ENCODE data around the gene DENND4B. TPM values are rescaled to one million over a fixed set of nuclear protein-coding genes. Genes with fewer than 3 reads are reported as not detected.

DENND4B gene
- total and polyA plus RNA-seq, 9 of the 15 experiments (the other 6 are each of a cell fraction or from before 2014, with no cell fraction given): 9.5 to 80.5 (median 23.1) TPM

GRCh38 chr1:153976819-153977249 is 30.3 kb upstream of the DENND4B start:
- intact Hi-C loops (cut with micrococcal nuclease) (no loop called here), in situ Hi-C loops (cut with MboI) (no loop called here)
- FAIRE-seq (no peak), ATAC-seq (no peak; the same call in 2 of the 3 replicates), DNase-seq (ENCODE audit: extremely low read depth in 1 of 4, low spot score in 3 of 4) (peak; percentile 61 to 71 (median 66))
- Histone ChIP-seq H3K27ac (ENCODE audit: extremely low read depth, low read depth, low read length) (peak overlapping the region; percentile 91), H3K9me1 (ENCODE audit: control insufficient read depth, insufficient read depth, low read length) (no peaks in the 10 kb centered on the region), H3K9ac (ENCODE audit: insufficient read depth in 1 of 2, low read depth in 2 of 2, low read length in 2 of 2) (peak overlapping the region; percentile 98 to 100), H3K4me2 (ENCODE audit: insufficient read depth, low read length) (peak overlapping the region; percentile 99), H3K36me3 (ENCODE audit: control insufficient read depth, insufficient read depth, low read length) (peaks cover 37% of the 10 kb centered on the region), H3K4me1 (replicated peaks in 1 of 2; ENCODE audit: control insufficient read depth in 2 of 2, insufficient read depth in 2 of 2, low read length in 2 of 2) (peaks cover 13 to 17% of the 10 kb centered on the region in 2 experiments; a peak in 4 of 5 replicates), H3K79me2 (ENCODE audit: control insufficient read depth, insufficient read depth, low read length) (peaks cover 42% of the 10 kb centered on the region), H3K4me3 (peak overlapping the region; percentile 84), H3K27me3 (ENCODE audit: control insufficient read depth in 2 of 2, insufficient read depth in 2 of 2, low read length in 2 of 2) (no peaks in the 10 kb centered on the region), H3K9me3 (replicated peaks; ENCODE audit: control insufficient read depth, insufficient read depth, low read depth, low read length) (no peaks in the 10 kb centered on the region), H2AFZ (ENCODE audit: low read depth, low read length) (peak overlapping the region; percentile 89), H4K20me1 (replicated peaks; ENCODE audit: control insufficient read depth, insufficient read depth, low read length) (no peaks in the 10 kb centered on the region)
- no TSS peak for BruUV-seq (replicated peaks)
- ChIA-PET CTCF (ENCODE audit: low intra/inter-chr PET ratio) (no interaction called here), POLR2A (interaction anchor here (0.8 to 7.1 kb wide), 12 partner anchors 9 to 310 kb away, joined by 3 to 104 read pairs (median 7); partner anchors contain the start of genes CREB3L4, CRTC2, DENND4B and RAB13)
- WGBS (ENCODE audit: insufficient coverage, low coverage, missing lambda C conversion rate): 1% methylated on average over 13 of the region's 16 CpGs
- 0 out of 2 replicates have a peak, but pooled peaks have one; percentile 11 for TF ChIP-seq ZNF175 (CRISPR knock-in tag; IDR thresholded peaks at IDR 0.05; ENCODE audit: low read depth)
- 0 out of 2 replicates have a peak, but pooled peaks have one; percentile 32 for TF ChIP-seq MYC (IDR thresholded peaks at IDR 0.05; ENCODE audit: low read depth, low read length)
- TF ChIP-seq MYC (CRISPR knock-in tag; IDR thresholded peaks at IDR 0.05; ENCODE audit: borderline replicate concordance, low read depth): peak; percentile 81; the same call in 1 of the 2 replicates
- peak; percentile 9; the same call in 1 of the 2 replicates for TF ChIP-seq SP1 (CRISPR knock-in tag; IDR thresholded peaks at IDR 0.05)
- TF ChIP-seq, protein P1, sequence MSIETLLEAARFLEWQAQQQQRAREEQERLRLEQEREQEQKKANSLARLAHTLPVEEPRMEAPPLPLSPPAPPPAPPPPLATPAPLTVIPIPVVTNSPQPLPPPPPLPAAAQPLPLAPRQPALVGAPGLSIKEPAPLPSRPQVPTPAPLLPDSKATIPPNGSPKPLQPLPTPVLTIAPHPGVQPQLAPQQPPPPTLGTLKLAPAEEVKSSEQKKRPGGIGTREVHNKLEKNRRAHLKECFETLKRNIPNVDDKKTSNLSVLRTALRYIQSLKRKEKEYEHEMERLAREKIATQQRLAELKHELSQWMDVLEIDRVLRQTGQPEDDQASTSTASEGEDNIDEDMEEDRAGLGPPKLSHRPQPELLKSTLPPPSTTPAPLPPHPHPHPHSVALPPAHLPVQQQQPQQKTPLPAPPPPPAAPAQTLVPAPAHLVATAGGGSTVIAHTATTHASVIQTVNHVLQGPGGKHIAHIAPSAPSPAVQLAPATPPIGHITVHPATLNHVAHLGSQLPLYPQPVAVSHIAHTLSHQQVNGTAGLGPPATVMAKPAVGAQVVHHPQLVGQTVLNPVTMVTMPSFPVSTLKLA (conservative IDR thresholded peaks at IDR 0.05): peak in 1 of 2 experiments; percentile 53; a peak in 2 of 4 replicates
- TF ChIP-seq ZBTB34 (CRISPR knock-in tag; IDR thresholded peaks at IDR 0.05): no peak
- peak; percentile 40; the same call in 1 of the 2 replicates for TF ChIP-seq RNF2 (IDR thresholded peaks at IDR 0.05)
- TF ChIP-seq, protein P2, sequence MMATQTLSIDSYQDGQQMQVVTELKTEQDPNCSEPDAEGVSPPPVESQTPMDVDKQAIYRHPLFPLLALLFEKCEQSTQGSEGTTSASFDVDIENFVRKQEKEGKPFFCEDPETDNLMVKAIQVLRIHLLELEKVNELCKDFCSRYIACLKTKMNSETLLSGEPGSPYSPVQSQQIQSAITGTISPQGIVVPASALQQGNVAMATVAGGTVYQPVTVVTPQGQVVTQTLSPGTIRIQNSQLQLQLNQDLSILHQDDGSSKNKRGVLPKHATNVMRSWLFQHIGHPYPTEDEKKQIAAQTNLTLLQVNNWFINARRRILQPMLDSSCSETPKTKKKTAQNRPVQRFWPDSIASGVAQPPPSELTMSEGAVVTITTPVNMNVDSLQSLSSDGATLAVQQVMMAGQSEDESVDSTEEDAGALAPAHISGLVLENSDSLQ (IDR thresholded peaks at IDR 0.05): 0 out of 2 replicates have a peak, but pooled peaks have one; percentile 15
- 0 out of 2 replicates have a peak, but pooled peaks have one; percentile 52 for TF ChIP-seq KAT7 (CRISPR knock-in tag; IDR thresholded peaks at IDR 0.05; ENCODE audit: borderline replicate concordance)
- TF ChIP-seq YY1 (IDR thresholded peaks at IDR 0.05; ENCODE audit: borderline replicate concordance in 1 of 3, control insufficient read depth in 1 of 3, extremely low read depth in 1 of 3, insufficient read depth in 3 of 3, insufficient read length in 1 of 3, insufficient replicate concordance in 2 of 3, low read depth in 1 of 3, low read length in 2 of 3): peak in 2 of 3 experiments; percentile 28 to 38
- TF ChIP-seq, protein P3, sequence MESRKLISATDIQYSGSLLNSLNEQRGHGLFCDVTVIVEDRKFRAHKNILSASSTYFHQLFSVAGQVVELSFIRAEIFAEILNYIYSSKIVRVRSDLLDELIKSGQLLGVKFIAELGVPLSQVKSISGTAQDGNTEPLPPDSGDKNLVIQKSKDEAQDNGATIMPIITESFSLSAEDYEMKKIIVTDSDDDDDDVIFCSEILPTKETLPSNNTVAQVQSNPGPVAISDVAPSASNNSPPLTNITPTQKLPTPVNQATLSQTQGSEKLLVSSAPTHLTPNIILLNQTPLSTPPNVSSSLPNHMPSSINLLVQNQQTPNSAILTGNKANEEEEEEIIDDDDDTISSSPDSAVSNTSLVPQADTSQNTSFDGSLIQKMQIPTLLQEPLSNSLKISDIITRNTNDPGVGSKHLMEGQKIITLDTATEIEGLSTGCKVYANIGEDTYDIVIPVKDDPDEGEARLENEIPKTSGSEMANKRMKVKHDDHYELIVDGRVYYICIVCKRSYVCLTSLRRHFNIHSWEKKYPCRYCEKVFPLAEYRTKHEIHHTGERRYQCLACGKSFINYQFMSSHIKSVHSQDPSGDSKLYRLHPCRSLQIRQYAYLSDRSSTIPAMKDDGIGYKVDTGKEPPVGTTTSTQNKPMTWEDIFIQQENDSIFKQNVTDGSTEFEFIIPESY (CRISPR knock-in tag; IDR thresholded peaks at IDR 0.05): 0 out of 2 replicates have a peak, but pooled peaks have one; percentile 19
- TF ChIP-seq, protein P4, sequence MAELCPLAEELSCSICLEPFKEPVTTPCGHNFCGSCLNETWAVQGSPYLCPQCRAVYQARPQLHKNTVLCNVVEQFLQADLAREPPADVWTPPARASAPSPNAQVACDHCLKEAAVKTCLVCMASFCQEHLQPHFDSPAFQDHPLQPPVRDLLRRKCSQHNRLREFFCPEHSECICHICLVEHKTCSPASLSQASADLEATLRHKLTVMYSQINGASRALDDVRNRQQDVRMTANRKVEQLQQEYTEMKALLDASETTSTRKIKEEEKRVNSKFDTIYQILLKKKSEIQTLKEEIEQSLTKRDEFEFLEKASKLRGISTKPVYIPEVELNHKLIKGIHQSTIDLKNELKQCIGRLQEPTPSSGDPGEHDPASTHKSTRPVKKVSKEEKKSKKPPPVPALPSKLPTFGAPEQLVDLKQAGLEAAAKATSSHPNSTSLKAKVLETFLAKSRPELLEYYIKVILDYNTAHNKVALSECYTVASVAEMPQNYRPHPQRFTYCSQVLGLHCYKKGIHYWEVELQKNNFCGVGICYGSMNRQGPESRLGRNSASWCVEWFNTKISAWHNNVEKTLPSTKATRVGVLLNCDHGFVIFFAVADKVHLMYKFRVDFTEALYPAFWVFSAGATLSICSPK (IDR thresholded peaks at IDR 0.05; ENCODE audit: borderline replicate concordance): no peak

Data from K562 (cell line).